ENCODE measurements around the gene LRRC55.
"Not testable (repeated sequence)": the region's sequence is repeated elsewhere in the genome, so short reads cannot be mapped to it uniquely, and the experiment has no call there.

Gene LRRC55

GRCh38 chr11:57162179-57162898, 19.4 kb upstream of the LRRC55 start:
- no peak for DNase-seq

DNA sequence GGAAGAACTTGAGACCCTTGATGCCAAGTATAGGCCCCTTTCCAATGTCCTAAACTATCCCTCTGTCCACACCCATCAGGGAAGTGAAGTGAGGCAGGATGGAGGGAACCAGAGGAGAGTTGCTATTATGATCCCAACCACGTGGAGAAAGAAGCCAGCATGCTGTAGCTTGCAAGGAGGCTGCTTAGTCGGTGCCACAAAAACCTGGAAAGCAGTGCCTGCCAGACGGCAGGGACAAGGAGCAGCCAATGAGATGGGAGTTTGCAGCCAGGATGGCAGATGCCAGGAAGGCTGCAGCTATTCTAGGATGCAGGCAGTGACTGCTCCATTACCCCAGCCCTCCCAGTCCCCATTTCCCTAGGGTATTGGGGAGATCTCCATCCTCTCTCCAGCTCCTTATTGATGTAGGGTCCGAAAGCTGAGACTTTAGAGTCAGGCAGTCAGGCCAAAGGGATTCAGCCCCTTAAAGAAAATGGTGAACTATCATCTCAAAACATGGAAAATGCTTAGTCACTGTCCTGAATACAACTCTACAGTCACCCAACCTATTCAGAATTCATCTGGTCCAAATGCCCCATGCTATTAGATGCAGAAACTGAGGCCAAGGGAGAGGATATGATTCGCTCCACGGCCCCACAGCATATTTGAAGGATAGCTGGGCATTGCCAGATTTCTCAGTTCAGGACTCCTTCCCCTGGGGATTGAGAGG, 18.4 kb upstream of the LRRC55 start:
- DNase-seq, result no peak

DNA sequence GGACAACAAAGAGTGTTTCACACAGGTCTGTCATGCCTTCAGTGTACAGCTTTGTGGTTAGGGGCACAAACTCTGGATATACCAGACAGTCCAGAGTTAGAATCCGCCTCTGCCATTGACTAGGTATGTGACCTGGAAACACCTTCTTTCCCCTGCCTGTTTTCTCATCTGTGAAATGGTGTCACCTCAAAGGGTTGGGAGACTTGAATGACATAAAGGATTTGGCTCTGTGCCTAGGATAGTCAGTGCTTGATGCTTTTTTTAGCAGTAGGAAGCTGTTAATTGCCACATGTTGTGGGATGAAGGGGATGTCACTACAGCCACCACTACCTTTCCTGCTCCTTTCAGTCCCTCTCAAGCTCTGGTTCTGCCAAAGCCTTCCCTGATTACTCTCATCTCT, 17.4 kb upstream of the LRRC55 start:
- DNase-seq, result no peak

DNA sequence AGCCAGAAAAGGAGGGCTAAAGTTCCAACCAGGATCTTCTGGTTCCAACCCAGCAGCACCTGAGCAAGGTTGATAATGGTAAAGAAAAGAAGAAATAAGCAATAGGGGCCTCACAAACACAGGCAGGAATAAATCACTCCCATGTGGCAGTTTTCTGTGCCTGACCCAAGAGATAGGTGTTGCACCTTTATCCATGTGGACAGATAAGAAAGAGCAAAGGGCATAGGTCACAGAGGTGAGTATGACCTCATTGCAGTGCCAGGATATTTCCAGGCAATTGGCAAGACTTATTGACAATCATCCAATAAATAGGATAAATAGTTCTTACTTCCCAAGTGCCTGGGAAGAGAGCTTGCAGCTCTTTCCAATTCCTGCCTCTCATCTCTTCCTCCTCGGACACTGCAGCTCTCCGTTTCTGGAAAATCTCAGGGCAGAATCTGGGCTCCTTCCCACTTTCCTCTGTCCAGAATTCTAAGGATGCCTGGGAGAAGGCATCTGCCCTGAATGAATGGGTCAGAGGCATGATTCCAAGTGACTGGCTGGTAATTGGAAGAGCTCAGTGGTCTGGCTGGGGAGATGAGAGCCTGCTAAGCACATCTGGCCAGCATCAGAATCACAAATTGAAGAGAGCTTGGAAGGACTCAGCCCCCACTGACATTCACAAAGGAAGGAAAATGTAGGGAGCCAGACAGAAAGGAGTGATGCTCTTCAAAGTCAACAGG, 14.5 kb upstream of the LRRC55 start:
- DNase-seq, result no peak

GRCh38 chr11:57169732-57170313, 11.9 kb upstream of the LRRC55 start:
- DNase-seq, result not testable (repeated sequence)

DNA sequence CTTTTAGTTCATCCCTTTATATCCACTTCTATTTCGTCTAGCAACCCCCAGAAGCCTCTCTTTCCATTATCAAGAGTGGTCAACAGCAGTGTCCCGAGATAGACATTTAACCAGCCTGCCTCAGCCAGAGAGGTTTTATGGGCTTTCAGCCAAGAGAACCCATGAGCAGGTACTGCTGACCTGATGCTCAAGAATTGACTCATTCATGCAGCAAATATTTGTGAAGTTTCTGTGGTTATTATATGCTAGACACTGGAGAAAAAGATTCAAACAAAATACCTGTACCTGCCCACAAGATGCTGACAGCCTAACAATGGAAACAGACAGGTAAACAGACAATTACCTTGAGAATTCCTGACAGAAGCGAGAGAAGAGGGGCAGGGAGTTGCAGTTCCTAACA, 9.7 kb upstream of the LRRC55 start:
- DNase-seq, result no peak

- DNase-seq, result no peak
These were observed 7.1 kb upstream of the LRRC55 start for GRCh38 chr11:57174656-57175055.

- DNase-seq, result no peak
These were observed 6.3 kb upstream of the LRRC55 start for GRCh38 chr11:57175478-57175877.

GRCh38 chr11:57178334-57178733, 3.4 kb upstream of the LRRC55 start:
- DNase-seq, result no peak

GRCh38 chr11:57179681-57180080, 2.1 kb upstream of the LRRC55 start:
- no peak for DNase-seq

DNA sequence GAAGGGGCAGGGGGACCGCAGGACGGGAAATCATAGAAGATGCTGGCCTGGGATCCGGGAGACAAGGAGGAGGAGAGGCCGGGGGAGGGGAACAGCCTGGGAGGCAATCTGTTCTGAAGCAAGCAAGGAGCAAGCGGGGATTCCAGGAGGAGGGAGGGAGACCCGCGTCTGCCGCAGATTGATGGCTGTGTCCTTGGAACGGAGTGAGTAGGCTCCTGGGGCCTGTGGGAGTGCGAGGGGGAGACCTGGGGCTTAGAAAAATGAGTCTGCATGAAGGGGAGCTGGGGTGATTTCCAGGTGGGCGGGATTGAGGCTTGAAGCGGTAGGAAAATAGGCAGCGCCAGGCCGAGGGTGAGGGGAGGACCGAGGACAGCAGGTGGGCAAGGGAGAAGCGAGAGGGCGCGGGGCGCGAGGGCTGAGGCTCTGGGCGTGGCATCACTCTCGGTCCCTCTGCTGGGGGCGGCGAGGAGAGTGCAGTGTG, 1.6 kb upstream of the LRRC55 start:
- DNase-seq, result no peak

GRCh38 chr11:57180964-57181363, 789 bp upstream of the LRRC55 start:
- no peak for DNase-seq

- no peak for DNase-seq
These were observed 1.1 kb downstream of the LRRC55 start for GRCh38 chr11:57182896-57183295.

DNA sequence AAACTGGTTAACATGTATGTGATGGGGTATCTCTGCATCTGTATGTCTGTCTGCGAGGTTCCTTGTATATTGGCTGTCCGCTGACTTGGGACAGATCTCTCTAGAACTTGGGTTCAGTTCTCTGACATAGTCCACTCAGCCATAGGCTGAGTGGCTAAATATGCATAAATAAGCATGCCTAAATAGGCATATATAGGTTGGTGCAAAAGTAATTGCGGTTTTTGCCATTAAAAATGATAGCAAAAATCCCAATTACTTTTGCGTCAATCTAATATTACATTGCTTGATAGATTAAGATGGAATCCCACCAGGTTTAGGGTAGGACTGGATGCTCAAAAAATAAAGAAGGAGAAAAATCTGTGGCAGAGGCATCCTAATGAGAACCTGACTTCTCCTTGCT, 8.8 kb downstream of the LRRC55 start:
- DNase-seq, result no peak

DNA sequence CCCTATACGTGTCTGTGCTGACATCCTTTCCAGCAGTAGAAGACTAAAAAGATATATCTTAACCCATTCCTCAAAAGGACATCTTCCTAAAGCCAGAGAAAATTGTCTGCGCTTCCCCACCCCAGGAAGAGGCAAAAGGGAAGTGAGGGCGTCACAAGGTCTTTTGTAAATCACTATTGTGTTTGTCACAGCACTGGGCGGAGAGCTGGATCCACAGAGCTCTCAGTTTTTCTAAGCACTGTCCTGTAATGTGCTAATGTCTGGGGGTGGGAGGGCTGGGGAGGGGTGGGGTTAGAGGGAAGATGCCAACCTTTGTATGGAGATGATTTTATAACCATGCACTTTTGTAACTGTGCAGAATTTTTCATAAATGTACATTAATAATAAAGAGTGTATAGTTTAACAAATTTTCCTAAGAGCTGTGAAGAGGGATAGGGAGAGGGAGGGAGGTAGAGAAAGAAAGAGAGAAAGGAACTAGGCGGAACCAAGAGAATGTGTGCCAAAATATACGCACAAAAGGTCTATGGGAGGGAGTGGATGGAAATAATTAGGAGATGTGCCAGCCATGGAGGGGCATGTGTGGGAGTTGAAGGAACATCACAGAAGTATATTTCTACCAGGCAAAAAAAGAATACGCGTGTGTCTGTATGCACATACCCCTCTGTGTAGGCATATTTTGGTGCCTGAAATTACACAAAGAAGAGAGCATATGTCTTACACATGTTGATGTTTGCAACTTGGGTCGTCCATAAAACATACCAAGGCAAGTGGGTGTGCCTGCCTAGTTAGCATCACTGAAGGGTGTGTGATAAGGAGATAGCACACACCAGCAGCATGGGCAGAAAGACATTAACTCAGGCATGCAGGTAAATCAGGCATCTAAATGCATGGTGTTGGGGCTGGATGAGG, 9.8 kb downstream of the LRRC55 start:
- DNase-seq, result no peak

GRCh38 chr11:57192316-57192715, 10.6 kb downstream of the LRRC55 start:
- no peak for DNase-seq

DNA sequence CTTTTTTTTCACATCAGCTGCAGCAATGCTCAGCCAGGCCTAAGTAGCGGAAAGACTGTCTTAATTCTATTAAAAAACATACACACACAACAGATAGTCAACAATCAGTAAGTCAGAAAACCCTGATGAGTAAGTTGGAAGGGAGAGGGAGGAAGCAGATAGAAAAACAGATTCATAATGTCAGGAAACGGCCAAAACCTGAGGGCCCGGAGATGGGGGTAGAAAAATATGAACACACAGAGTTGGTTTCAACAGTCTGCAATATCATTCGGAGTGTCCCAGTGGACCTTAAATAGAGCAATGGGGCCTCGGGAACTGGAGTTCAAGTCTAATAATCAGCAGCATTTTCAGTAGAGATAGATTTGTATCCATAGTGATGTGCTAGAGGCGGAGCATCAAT, 14.8 kb downstream of the LRRC55 start:
- DNase-seq, result no peak

GRCh38 chr11:57197762-57198161, 16.0 kb downstream of the LRRC55 start:
- DNase-seq, result no peak

- no peak for DNase-seq
These were observed 17.6 kb downstream of the LRRC55 start for GRCh38 chr11:57199330-57199729.

DNA sequence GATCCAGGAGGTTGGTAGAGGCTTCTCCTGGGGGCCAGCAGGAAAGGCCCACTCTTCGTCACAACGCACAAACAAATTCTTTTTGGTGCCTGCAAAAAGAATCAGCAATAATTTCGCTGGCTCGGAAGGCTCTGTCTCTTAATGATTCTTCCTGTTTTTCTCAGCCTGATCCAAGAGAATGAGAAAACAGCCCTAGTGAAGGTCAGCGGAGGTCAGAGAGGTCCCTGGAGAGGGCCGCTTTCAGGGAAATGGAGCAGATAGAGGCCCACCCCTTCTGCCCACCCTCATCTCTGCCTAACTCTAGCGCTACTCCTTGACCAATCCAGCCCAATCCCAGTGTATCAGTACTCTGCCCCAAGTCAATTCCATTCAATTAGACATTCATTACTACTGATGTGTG, 19.2 kb downstream of the LRRC55 start:
- DNase-seq, result no peak

GRCh38 chr11:57202281-57202680, 20.5 kb downstream of the LRRC55 start:
- no peak for DNase-seq

DNA sequence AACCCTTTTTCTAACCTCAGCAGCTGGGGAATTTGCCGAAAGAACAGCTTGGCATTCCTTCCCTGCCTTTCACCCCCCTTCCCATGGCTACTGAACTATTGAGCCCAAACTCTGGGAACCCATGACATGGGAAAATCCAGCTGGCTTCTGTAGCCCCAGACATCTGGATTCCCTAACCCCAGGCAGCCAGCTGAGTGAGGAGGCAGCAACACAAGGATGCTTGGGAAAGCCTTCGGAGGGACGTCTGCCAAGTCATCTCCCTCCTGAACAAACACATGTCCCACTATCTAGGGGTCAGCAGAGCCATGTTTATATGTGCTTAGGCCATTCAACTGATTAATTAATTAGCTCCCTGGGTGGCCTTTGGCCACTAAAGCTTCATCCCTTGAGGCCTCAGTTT, 21.6 kb downstream of the LRRC55 start:
- DNase-seq, result no peak
